Adipocyte (in vitro differentiated cells): Measurements from ENCODE around the gene PPP1R15B.

Experiments used
- DNase-seq: peaks from one replicate; pipeline ENCODE4 v3.0.0-alpha.2; 2015; ENCODE audit warnings: low read depth
- H3K27me3 ChIP-seq: replicated peaks from 2 replicates; pipeline ENCODE4 v1.7.0; 2013; ENCODE audit warnings: mild to moderate bottlenecking, low read length, moderate library complexity; ENCODE audit not compliant: control insufficient read depth, insufficient read depth
- H3K36me3 ChIP-seq: 2 replicates; pipeline ENCODE4 v1.7.0; 2013; ENCODE audit warnings: low read length, mild to moderate bottlenecking, moderate library complexity; ENCODE audit not compliant: control insufficient read depth, insufficient read depth, severe bottlenecking
- H3K4me1 ChIP-seq: 2 replicates; pipeline ENCODE4 v1.7.0; 2013; ENCODE audit warnings: mild to moderate bottlenecking, low read length, moderate library complexity; ENCODE audit not compliant: control insufficient read depth, insufficient read depth
- H3K4me3 ChIP-seq: 2 replicates; pipeline ENCODE4 v1.7.0; 2013; ENCODE audit warnings: mild to moderate bottlenecking, low read length, moderate library complexity
- H3K9ac ChIP-seq: 2 replicates; pipeline ENCODE4 v1.7.0; 2013; ENCODE audit warnings: mild to moderate bottlenecking, low read length, moderate library complexity
- H3K9me3 ChIP-seq: 2 replicates; pipeline ENCODE4 v1.7.0; 2013; ENCODE audit warnings: mild to moderate bottlenecking, low read length, moderate library complexity; ENCODE audit not compliant: control insufficient read depth

The PPP1R15B gene

DNA sequence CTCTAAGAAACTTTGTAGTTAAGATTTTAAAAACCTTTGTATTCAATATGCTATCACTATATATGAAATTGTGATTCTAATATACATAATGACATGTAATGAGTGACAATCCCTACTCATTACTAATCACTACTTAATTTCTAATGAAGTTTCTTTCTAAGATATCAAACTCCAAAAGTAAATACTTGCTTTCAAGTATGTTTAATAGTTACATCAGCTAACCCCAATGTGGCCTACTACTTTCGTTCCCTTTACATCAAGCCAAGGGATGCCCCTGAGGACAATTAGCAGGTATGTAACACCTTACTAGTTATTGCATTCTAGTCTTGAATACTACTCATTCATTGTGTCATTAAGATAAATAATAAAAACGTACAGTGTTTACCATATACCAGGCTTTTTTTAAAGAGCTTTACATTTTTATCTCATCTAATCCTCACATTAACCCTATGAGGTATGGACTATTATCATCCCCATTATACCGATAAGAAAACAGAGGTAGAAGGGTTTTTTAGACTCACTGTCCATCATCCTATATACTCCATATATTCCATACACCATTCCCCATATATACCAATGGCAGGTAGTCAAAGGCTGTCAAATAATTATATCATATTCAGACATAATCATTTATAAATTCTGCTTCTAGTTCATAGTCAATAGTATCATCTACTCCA, 4.2 kb downstream of the PPP1R15B start:
- peaks cover 50% of the 10 kb centered on the region for H3K36me3 ChIP-seq
- H3K9me3 ChIP-seq, result no peaks in the 10 kb centered on the region
- no peaks in the 10 kb centered on the region for H3K27me3 ChIP-seq
- peaks cover 30% of the 10 kb centered on the region for H3K4me1 ChIP-seq
- no peak for DNase-seq
- H3K4me3 ChIP-seq, result peak overlapping the region; percentile 99
- H3K9ac ChIP-seq, result peak overlapping the region; percentile 100

DNA sequence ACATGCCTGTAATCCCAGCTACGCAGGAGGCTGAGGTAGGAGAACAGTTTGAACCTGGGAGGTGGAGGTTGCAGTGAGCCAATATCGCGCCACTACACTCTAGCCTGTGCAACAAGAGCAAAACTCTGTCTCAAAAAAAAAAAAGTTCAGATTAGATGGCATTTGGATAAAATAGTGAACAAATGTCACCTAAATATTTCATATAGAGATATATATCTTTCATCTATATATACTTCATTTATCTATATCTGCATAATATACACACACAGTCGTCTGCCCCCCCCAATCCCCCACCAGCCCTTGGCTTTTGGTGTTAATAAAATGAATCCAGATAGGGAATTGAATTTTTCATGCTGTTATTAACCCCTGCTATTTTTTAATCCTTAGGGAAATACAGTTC, 5.0 kb downstream of the PPP1R15B start:
- Histone ChIP-seq H3K4me1 (peaks cover 26% of the 10 kb centered on the region), H3K27me3 (no peaks in the 10 kb centered on the region), H3K9me3 (no peaks in the 10 kb centered on the region), H3K9ac (peak overlapping the region; percentile 100), H3K4me3 (peak overlapping the region; percentile 99), H3K36me3 (peaks cover 58% of the 10 kb centered on the region)
- DNase-seq, result no peak

DNA sequence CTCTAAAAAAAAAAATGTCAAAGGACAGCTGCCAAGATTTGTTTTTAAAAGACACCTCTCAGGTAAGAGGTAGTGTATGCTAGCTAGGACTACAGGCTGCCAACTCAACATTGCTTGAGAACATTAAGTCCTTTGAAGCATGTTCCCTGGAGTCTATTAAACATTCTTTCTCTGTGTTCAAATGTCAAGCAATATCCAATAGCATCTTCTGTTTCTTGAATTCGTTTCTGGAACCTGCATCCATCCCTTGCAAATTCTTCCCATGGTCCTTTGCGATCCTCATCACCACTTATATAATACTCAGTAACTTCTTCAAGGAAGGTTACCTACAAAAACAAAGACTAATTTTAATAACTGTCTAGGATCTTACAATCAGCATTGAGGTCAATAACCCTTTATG, 5.6 kb downstream of the PPP1R15B start:
- Histone ChIP-seq H3K9ac (no peak overlapping the region), H3K4me3 (peak overlapping the region; percentile 99), H3K9me3 (no peaks in the 10 kb centered on the region), H3K27me3 (no peaks in the 10 kb centered on the region), H3K4me1 (peaks cover 26% of the 10 kb centered on the region), H3K36me3 (peaks cover 65% of the 10 kb centered on the region)
- DNase-seq, result no peak

DNA sequence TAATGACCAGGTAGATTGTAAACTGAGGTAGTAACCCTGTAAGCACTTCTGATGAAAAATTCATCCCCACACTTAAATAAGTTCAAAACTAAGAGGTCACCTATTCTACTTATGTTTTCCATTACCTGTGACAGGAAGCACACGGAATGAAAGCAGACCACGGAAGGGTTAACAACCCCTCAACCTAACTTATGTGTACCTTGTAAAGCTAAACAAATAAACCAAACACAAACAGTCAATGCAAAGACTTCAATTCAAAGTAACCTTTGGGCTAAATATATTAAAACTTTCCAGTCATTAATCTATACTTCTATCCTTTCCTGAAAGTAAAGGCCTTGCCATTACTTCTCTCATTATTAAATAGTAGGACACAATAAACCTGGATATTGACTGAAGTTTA, 7.0 kb downstream of the PPP1R15B start:
- peaks cover 26% of the 10 kb centered on the region for H3K4me1 ChIP-seq
- DNase-seq, result no peak
- no peak overlapping the region for H3K9ac ChIP-seq
- peaks cover 76% of the 10 kb centered on the region for H3K36me3 ChIP-seq
- no peak overlapping the region for H3K4me3 ChIP-seq
- no peaks in the 10 kb centered on the region for H3K27me3 ChIP-seq
- H3K9me3 ChIP-seq, result no peaks in the 10 kb centered on the region

DNA sequence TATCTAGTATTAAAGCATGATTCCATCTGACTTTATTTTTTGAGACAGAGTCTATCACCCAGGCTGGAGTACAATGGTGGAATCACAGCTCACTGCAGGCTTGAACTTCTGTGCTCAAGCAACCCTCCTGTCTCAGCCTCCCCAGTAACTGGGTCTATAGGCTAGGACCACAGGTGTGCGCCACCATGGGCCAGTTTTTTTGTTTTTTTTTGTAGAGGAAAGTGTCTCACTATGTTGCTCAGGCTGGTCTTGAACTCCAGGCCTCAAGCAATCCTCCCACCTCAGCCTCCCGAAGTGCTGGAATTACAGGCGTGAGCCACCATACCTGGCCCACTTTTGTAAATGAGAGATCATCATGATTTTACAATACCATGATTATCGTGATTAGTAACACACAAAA, 9.2 kb downstream of the PPP1R15B start:
- Histone ChIP-seq H3K4me1 (peaks cover 26% of the 10 kb centered on the region), H3K9ac (no peak overlapping the region), H3K4me3 (no peak overlapping the region), H3K9me3 (no peaks in the 10 kb centered on the region), H3K27me3 (no peaks in the 10 kb centered on the region), H3K36me3 (peaks cover 89% of the 10 kb centered on the region)
- DNase-seq, result no peak

- H3K36me3 ChIP-seq, result peaks cover 92% of the 10 kb centered on the region
Measured at GRCh38 chr1:204401730-204402129, 9.9 kb downstream of the PPP1R15B start.

DNA sequence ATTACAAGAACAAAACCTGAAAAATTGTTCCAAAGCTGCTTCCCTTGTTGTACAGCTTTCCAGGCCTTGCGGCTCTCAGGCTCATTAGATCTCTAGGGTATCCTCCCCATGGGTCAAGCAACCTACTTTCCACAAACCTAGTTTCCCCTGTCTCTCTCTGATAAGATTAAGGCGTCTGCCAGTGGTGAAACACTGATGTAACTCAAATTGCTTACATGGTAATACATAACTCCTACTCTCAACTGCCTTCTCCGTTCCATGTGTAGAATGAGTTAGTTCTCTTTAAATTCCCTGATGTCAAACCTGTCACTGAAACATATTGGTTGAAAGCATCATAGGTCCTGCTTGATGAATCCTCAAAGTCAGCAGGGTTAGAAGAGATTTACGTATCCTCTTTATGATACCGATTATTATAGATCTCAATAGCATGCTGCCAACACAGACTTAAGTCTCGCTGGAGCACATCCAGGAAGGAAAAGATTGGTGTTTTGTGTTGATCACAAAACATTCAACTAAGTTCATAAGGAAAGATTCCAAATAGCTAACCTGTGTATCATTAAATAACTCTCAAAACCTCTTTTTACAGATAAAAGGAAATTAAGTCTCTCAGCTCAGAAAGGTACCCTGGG, 10.6 kb downstream of the PPP1R15B start:
- Histone ChIP-seq H3K9ac (no peak overlapping the region), H3K36me3 (peaks cover 91% of the 10 kb centered on the region), H3K4me3 (no peak overlapping the region), H3K4me1 (peaks cover 16% of the 10 kb centered on the region), H3K9me3 (no peaks in the 10 kb centered on the region), H3K27me3 (no peaks in the 10 kb centered on the region)
- no peak for DNase-seq

More at GRCh38 chr1:204401730-204402129, 9.9 kb downstream of the PPP1R15B start:
- DNase-seq, result no peak
- H3K4me3 ChIP-seq, result no peak overlapping the region
- H3K4me1 ChIP-seq, result peaks cover 22% of the 10 kb centered on the region
- H3K27me3 ChIP-seq, result no peaks in the 10 kb centered on the region
- H3K9me3 ChIP-seq, result no peaks in the 10 kb centered on the region
- H3K9ac ChIP-seq, result no peak overlapping the region

GRCh38 chr1:204398197-204399125, 13.2 kb downstream of the PPP1R15B start:
- Histone ChIP-seq H3K27me3 (no peaks in the 10 kb centered on the region), H3K4me1 (no peaks in the 10 kb centered on the region), H3K36me3 (peaks cover 65% of the 10 kb centered on the region), H3K4me3 (no peak overlapping the region), H3K9ac (no peak overlapping the region), H3K9me3 (no peaks in the 10 kb centered on the region)
- DNase-seq, result peak; percentile 88

DNA sequence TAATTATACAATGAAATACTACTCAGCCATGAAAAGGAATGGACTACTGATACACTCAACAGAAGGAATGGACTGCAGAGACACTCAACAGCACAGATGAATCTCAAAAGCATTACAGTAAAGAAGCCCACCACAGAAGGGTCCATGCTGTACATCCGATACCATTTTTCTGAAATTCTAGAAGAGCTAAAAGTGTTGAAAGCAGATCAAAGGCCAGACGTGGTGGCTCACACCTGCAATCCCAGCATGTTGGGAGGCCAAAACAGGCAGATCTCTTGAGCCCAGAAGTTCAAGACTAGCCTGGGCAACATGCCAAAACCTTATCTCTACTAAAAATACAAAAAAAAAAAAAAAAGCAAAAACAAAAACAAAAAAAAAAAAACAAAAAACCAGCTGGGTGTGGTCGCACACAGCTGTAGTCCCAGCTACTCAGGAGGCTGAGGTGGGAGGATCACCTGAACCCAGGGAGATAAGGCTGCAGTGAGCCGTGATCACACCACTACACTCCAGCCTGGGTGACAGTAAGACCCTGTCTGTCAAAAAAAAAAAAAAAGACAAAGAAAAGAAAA, 15.5 kb downstream of the PPP1R15B start:
- Histone ChIP-seq H3K9ac (no peak overlapping the region), H3K4me3 (no peak overlapping the region), H3K4me1 (no peaks in the 10 kb centered on the region), H3K36me3 (peaks cover 42% of the 10 kb centered on the region), H3K27me3 (no peaks in the 10 kb centered on the region), H3K9me3 (peaks cover 6% of the 10 kb centered on the region)
- DNase-seq, result no peak

DNA sequence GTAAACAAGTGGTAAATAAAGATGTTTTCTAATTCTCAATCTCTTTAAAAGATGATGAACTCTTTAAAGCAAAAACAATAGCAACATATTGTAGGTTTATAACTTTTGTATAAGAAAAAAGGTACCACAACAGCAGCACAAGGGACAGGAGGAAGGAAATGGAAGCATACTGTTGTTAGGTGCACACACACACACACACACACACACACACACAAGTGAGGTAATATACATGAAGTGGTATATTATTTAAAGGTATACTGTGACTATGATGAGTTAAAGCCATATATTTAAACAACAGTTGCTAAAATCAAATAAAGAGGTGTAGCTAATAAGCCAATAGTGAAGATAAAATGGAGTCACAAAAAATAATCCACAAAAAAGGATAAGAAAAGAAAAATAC, 20.0 kb downstream of the PPP1R15B start:
- no peaks in the 10 kb centered on the region for H3K27me3 ChIP-seq
- peaks cover 6% of the 10 kb centered on the region for H3K9me3 ChIP-seq
- H3K9ac ChIP-seq, result no peak overlapping the region
- no peak overlapping the region for H3K4me3 ChIP-seq
- no peaks in the 10 kb centered on the region for H3K4me1 ChIP-seq
- no peaks in the 10 kb centered on the region for H3K36me3 ChIP-seq
- no peak for DNase-seq
